IPS-11a (cell line): Measurements from ENCODE around the gene FANCM.

Source experiments
- H3K4me3 ChIP-seq: one replicate; pipeline ENCODE4 v1.5.1; 2013; ENCODE audit warnings: low read depth, low read length, control low read depth

FANCM gene

GRCh38 chr14:45227566-45227965 lies 91.8 kb downstream of the FANCM start:
- no peak overlapping the region for H3K4me3 ChIP-seq

- H3K4me3 ChIP-seq = no peak overlapping the region
Measured at GRCh38 chr14:45238988-45239387, 103.3 kb downstream of the FANCM start.

GRCh38 chr14:45242706-45243105 lies 107.0 kb downstream of the FANCM start:
- H3K4me3 ChIP-seq = no peak overlapping the region

GRCh38 chr14:45246151-45246550 lies 110.4 kb downstream of the FANCM start:
- H3K4me3 ChIP-seq = no peak overlapping the region

GRCh38 chr14:45246691-45247090 lies 111.0 kb downstream of the FANCM start:
- no peak overlapping the region for H3K4me3 ChIP-seq

- no peak overlapping the region for H3K4me3 ChIP-seq
Measured at GRCh38 chr14:45247427-45247826, 111.7 kb downstream of the FANCM start.

GRCh38 chr14:45249856-45250575 lies 114.3 kb downstream of the FANCM start:
- no peak overlapping the region for H3K4me3 ChIP-seq
